Lung (tissue), 12 donors: ENCODE measurements around the gene PRKN. TPM values are rescaled to one million over a fixed set of nuclear protein-coding genes. Genes with fewer than 3 reads are reported as not detected.

Experiments used
- ATAC-seq: fragments of 200-7000 bp; cut with Tn5 transposase; one replicate; pipeline ENCODE4 v1.9.1; 2020; ENCODE audit warnings: moderate number of reproducible peaks; ENCODE audit not compliant: insufficient read depth, low FRiP score
- DNase-seq, 3 donors: peaks; one replicate each; pipeline ENCODE4 v3.0.0-alpha.2; 2013 to 2017
- H3K27ac ChIP-seq, 2 donors: one replicate each; pipeline ENCODE4 v1.5.1; 2013; ENCODE audit warnings: mild to moderate bottlenecking in 2 of 2, moderate library complexity in 2 of 2, control low read depth in 1 of 2, inconsistent platforms in 1 of 2, low read depth in 1 of 2, low read length in 1 of 2
- H3K27me3 ChIP-seq, 3 donors: one replicate each; pipeline ENCODE4 v1.5.1; 2013; ENCODE audit warnings: low read length in 2 of 3; ENCODE audit not compliant: control insufficient read depth in 3 of 3, insufficient read depth in 3 of 3
- H3K36me3 ChIP-seq, 4 donors: one replicate each; pipeline ENCODE4 v1.5.1; 2013; ENCODE audit warnings: low read length in 4 of 4, mild to moderate bottlenecking in 1 of 4, moderate library complexity in 1 of 4; ENCODE audit not compliant: control insufficient read depth in 4 of 4, insufficient read depth in 4 of 4
- H3K4me1 ChIP-seq, 5 donors: one replicate each; pipeline ENCODE4 v1.5.1; 2013; ENCODE audit warnings: low read length in 5 of 5, mild to moderate bottlenecking in 2 of 5, moderate library complexity in 1 of 5; ENCODE audit not compliant: control insufficient read depth in 5 of 5, insufficient read depth in 5 of 5
- H3K4me3 ChIP-seq: one replicate; pipeline ENCODE4 v1.5.1; 2013; ENCODE audit warnings: mild to moderate bottlenecking, control low read depth, moderate library complexity
- H3K9ac ChIP-seq, 2 donors: one replicate each; pipeline ENCODE4 v1.5.1; 2013; ENCODE audit warnings: low read length in 2 of 2, control low read depth in 1 of 2; ENCODE audit not compliant: insufficient read depth in 1 of 2
- H3K9me3 ChIP-seq, 4 donors: one replicate each; pipeline ENCODE4 v1.5.1; 2013; ENCODE audit warnings: low read length in 3 of 4, mild to moderate bottlenecking in 1 of 4, moderate library complexity in 1 of 4; ENCODE audit not compliant: control insufficient read depth in 4 of 4, insufficient read depth in 3 of 4
- CTCF ChIP-seq: IDR thresholded peaks from 2 replicates; pipeline ENCODE4 v1.5.1; 2012; ENCODE audit warnings: mild to moderate bottlenecking; ENCODE audit errors: control extremely low read depth, extremely low read depth
- WGBS, 2 donors: extraction: QIAGEN DNeasy Blood & Tissue Kit; methylation state at CpG; one replicate each; pipeline ENCODE4 v1.1.7; 2013; 5-methylcytosine and 5-hydroxymethylcytosine counted together
- polyA plus RNA-seq, 2 donors: library from polyadenylated mRNA; stranded (reverse); fragments of 200-250 nt; gene quantifications; one replicate each; pipeline ENCODE4 v1.2.1, GENCODE V29; 2013
- total RNA-seq, 2 donors: library from RNA; depleted of rRNA in 1 of 2; stranded (reverse); fragments of >200 nt in 1 of 2; gene quantifications; one replicate each; pipeline ENCODE4 v1.2.1, GENCODE V29; 2014 to 2021
- donor health status: control.
- donor health status: control.
- donor health status: Bipolar disorder and iron deficiency.
- donor health status: healthy.
- donor health status: DM: yes; HTN: yes; CAD: no.

PRKN gene
- total and polyA plus RNA-seq, 4 donors = 0.27 to 11.2 (median 3.1) TPM

GRCh38 chr6:161740486-161740885 is 987.1 kb downstream of the PRKN start:
- Histone ChIP-seq H3K4me1 (no peaks in the 10 kb centered on the region), H3K27me3 (no peaks in the 10 kb centered on the region), H3K36me3 (no peaks in the 10 kb centered on the region), H3K27ac (no peak overlapping the region), H3K4me3 (no peak overlapping the region), H3K9me3 (peaks cover 0 to 2% (median 0%) of the 10 kb centered on the region in 4 donors), H3K9ac (no peak overlapping the region)
- DNase-seq (no peak), ATAC-seq (no peak)
- TF ChIP-seq CTCF = no peak
- 88 to 90% methylated on average over 7 of the region's 7 CpGs for WGBS, 2 donors

GRCh38 chr6:161736781-161737292 is 990.7 kb downstream of the PRKN start:
- Histone ChIP-seq H3K4me3 (no peak overlapping the region), H3K4me1 (no peaks in the 10 kb centered on the region), H3K9ac (no peak overlapping the region), H3K27ac (no peak overlapping the region), H3K27me3 (no peaks in the 10 kb centered on the region), H3K36me3 (no peaks in the 10 kb centered on the region), H3K9me3 (peaks cover 0 to 2% (median 0%) of the 10 kb centered on the region in 4 donors)
- TF ChIP-seq CTCF = no peak
- 67 to 72% methylated on average over 6 of the region's 6 CpGs for WGBS, 2 donors
- no peak for ATAC-seq
- DNase-seq = no peak

GRCh38 chr6:161736326-161736725 is 991.2 kb downstream of the PRKN start:
- H3K4me3 ChIP-seq = no peak overlapping the region
- H3K9me3 ChIP-seq = peaks cover 0 to 1% (median 0%) of the 10 kb centered on the region in 4 donors
- DNase-seq (no peak), ATAC-seq (no peak)
- no peaks in the 10 kb centered on the region for H3K4me1 ChIP-seq
- H3K27ac ChIP-seq = no peak overlapping the region
- 32 to 43% methylated on average over 2 of the region's 2 CpGs for whole genome bisulfite sequencing, 2 donors
- H3K36me3 ChIP-seq = no peaks in the 10 kb centered on the region
- no peaks in the 10 kb centered on the region for H3K27me3 ChIP-seq
- TF ChIP-seq CTCF = no peak
- no peak overlapping the region for H3K9ac ChIP-seq

GRCh38 chr6:161732594-161732993 is 995.0 kb downstream of the PRKN start:
- WGBS, 2 donors = 82 to 86% methylated on average over 3 of the region's 3 CpGs
- DNase-seq (no peak), ATAC-seq (no peak)
- TF ChIP-seq CTCF = no peak
- Histone ChIP-seq H3K4me3 (no peak overlapping the region), H3K9ac (no peak overlapping the region), H3K27me3 (no peaks in the 10 kb centered on the region), H3K27ac (no peak overlapping the region), H3K36me3 (no peaks in the 10 kb centered on the region), H3K4me1 (no peaks in the 10 kb centered on the region), H3K9me3 (no peaks in the 10 kb centered on the region)
